NAMALWA (cell line): Measurements from ENCODE around the gene FBXL13.
"Not testable (repeated sequence)": the region's sequence is repeated elsewhere in the genome, so short reads cannot be mapped to it uniquely, and the experiment has no call there.

Experiments used
- DNase-seq: peaks from one replicate; pipeline ENCODE4 v3.0.0-alpha.2; 2015; ENCODE audit warnings: low spot score

Gene FBXL13

GRCh38 chr7:102814025-102814471 lies 260.5 kb downstream of the FBXL13 start:
- DNase-seq: no peak

GRCh38 chr7:102813191-102814024 lies 261.2 kb downstream of the FBXL13 start:
- no peak for DNase-seq

GRCh38 chr7:102811942-102812678 lies 262.5 kb downstream of the FBXL13 start:
- no peak for DNase-seq

DNA sequence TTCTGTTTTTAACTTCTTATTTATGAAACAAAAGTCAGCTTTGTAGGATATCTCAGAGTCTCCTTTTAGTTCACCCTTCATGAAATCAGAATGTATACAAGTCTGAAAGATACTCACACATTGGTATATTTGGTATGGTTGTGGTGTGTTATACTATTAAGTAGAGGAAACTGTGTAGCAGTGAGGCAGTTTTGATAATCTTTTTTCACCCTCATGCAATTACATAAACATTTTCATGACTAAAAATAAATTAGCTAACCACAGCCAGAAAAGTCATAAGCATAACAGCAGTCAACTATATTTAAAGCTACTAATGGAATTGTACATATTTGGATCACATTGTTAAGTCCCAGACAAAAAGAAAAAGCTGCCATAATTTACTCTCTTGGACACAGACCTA lies 263.7 kb downstream of the FBXL13 start:
- no peak for DNase-seq

DNA sequence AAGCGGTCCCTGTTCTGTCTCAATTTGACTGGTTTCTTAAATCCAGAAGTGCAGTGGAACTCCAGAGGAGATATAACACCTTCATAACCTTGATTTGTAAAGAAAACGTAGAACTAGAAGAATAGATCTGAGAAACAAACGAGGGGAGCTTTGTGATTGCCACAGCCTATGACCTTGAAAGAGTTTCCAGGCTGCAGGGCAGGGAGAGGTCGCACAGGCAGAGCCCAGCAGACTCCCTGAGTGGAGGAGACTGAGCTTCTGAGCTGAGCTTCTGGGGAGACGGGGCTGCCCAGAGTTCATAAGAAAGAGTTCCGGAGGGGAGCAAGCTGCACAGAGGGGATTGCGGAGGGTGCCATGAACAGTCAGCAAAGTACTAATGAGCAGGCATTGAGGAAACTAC lies 268.0 kb downstream of the FBXL13 start:
- DNase-seq: no peak

- not testable (repeated sequence) for DNase-seq
Measured at GRCh38 chr7:102795987-102796595, 278.5 kb downstream of the FBXL13 start.

- not testable (repeated sequence) for DNase-seq
Measured at GRCh38 chr7:102794567-102794966, 280.0 kb downstream of the FBXL13 start.

DNA sequence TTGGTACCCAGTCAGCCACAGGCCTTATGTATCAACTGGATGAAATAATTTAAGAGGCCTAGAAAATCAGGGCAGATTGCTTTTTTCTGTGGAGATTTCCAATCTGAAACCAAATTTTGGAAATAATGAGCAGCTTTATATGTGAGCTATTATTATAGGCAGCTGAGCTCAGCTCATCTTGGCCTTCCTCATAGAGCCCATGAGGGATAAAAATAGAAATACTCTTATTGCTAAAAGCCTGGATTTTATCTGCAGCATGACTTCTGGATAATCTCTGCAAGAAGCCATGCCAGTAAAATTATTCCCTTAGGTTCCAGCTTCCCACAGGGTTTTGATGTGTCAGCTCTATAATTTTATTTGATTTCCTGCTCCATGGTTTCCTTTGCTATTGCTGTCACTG lies 282.8 kb downstream of the FBXL13 start:
- DNase-seq: not testable (repeated sequence)

- DNase-seq: not testable (repeated sequence)
Measured at GRCh38 chr7:102791367-102791766, 283.2 kb downstream of the FBXL13 start.

DNA sequence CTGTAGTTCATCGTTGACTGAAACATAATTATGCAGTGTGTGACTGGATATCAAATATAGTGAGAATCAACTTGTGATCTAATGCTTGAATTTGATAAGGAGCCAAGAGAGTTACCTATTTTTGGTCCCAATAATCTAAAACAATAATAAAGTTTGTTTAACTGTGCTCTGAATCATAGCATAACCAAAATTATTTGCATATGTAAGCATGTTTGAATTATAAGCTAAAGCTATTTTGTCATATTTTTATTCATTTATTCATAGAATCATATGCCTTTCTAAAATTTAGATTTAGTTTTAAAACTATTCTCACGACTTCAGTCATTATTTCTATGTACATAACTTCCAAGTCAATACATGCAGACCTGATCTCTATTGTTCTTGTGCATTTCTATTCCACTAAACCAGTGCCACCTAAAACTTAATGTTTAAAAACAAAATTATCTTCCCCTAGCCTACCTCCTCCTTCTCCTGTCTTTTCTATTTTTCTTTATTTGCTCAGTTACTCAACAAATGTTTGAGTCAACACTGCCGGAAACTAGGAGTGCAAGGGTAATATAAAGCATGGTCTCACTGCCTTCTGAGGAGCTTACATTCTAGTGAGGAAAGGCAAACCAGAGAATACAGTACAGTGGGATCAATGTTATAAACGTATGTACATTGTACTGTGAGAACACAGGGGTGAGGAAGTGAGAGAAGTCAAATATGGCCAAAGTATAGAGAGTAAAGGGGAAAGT lies 284.1 kb downstream of the FBXL13 start:
- DNase-seq: not testable (repeated sequence)

GRCh38 chr7:102788770-102789169 lies 285.8 kb downstream of the FBXL13 start:
- DNase-seq: not testable (repeated sequence)

DNA sequence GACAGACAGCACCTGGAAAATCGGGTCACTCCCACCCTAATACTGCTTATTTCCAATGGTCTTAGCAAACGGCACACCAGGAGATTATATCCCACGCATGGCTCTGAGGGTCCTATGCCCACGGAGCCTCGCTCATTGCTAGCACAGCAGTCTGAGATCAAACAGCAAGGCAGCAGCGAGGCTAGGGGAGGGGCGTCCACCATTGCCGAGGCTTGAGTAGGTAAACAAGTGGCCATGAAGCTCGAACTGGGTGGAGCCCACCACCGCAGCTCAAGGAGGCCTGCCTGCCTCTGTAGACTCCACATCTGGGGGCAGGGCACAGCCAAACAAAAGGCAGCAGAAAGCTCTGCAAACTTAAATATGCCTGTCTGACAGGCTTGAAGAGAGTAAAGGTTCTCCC lies 293.7 kb downstream of the FBXL13 start:
- not testable (repeated sequence) for DNase-seq

- not testable (repeated sequence) for DNase-seq
Measured at GRCh38 chr7:102778663-102779062, 295.9 kb downstream of the FBXL13 start.

DNA sequence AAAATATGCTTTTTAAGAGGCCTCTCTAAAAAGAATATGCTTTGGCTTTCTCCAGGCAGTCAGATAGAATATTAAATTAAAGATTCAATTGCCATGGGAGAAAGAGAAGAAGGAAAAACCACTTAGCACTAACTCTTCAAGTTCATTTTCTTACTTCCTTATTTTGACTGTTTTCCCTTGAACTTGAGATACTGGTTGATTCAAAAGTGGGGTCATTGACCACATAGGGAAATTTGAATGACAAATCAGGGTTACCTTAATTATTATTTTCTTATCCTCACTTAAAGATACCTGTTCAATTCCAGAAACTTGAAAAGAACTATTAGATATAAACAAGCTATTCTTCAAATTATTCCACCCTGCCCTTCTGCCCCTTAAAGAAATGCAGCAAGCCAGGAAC lies 298.4 kb downstream of the FBXL13 start:
- DNase-seq: not testable (repeated sequence)

GRCh38 chr7:102770467-102770866 lies 304.1 kb downstream of the FBXL13 start:
- peak; percentile 64 for DNase-seq

GRCh38 chr7:102769657-102770192 lies 304.9 kb downstream of the FBXL13 start:
- DNase-seq: not testable (repeated sequence)

GRCh38 chr7:102763295-102763905 lies 311.2 kb downstream of the FBXL13 start:
- DNase-seq: not testable (repeated sequence)
